ENCODE measurements around the gene CTBP2. TPM values are rescaled to one million over a fixed set of nuclear protein-coding genes. Genes with fewer than 3 reads are reported as not detected.

Gene CTBP2
- total RNA-seq, 4 donors from 2014 or later, result 65.9 to 129 (median 71.2) TPM

GRCh38 chr10:124972637-124973036 is 187.7 kb downstream of the CTBP2 start:
- H3K9me3 ChIP-seq, result no peaks in the 10 kb centered on the region
- H3K27me3 ChIP-seq, result no peaks in the 10 kb centered on the region
- H3K4me3 ChIP-seq, result no peak overlapping the region
- TF ChIP-seq, protein P1, sequence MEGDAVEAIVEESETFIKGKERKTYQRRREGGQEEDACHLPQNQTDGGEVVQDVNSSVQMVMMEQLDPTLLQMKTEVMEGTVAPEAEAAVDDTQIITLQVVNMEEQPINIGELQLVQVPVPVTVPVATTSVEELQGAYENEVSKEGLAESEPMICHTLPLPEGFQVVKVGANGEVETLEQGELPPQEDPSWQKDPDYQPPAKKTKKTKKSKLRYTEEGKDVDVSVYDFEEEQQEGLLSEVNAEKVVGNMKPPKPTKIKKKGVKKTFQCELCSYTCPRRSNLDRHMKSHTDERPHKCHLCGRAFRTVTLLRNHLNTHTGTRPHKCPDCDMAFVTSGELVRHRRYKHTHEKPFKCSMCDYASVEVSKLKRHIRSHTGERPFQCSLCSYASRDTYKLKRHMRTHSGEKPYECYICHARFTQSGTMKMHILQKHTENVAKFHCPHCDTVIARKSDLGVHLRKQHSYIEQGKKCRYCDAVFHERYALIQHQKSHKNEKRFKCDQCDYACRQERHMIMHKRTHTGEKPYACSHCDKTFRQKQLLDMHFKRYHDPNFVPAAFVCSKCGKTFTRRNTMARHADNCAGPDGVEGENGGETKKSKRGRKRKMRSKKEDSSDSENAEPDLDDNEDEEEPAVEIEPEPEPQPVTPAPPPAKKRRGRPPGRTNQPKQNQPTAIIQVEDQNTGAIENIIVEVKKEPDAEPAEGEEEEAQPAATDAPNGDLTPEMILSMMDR (IDR thresholded peaks at IDR 0.05), result no peak
- intact Hi-C loops (cut with DNase I; ENCODE audit: low total_unique reads), result no loop called here
- no peak overlapping the region for H3K27ac ChIP-seq
- H3K4me1 ChIP-seq, result no peaks in the 10 kb centered on the region
- DNase-seq, result no peak
- no peaks in the 10 kb centered on the region for H3K36me3 ChIP-seq

DNA sequence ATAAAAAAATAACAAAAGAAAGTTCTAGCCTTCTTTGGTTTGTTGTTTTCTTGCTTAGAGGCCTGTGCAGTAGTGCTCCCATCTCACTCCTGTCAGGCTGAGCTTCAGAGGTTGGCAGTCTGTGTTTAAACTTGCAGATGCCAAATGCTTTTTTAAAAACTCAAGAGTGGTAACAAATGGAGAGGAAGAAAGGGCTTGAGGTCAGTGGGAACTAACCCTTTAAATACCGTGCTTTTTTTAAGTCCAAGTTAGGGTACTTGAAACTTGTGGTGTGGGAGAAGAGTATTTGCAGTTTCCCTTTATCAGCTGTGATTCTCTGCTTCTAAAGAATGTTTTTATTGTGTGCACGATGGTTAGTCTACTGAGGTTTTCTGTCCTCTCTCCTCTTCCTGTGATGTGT is 189.1 kb downstream of the CTBP2 start:
- no peaks in the 10 kb centered on the region for H3K9me3 ChIP-seq
- no peak overlapping the region for H3K4me3 ChIP-seq
- TF ChIP-seq POLR2A (IDR thresholded peaks at IDR 0.05), result no peak
- TF ChIP-seq, protein P1 (IDR thresholded peaks at IDR 0.05), result no peak
- peak overlapping the region in 1 of 2 donors; percentile 55 for H3K27ac ChIP-seq
- no peak for DNase-seq
- intact Hi-C loops (cut with DNase I; ENCODE audit: low total_unique reads), result no loop called here
- no peaks in the 10 kb centered on the region for H3K36me3 ChIP-seq
- H3K4me1 ChIP-seq, result no peaks in the 10 kb centered on the region
- no peaks in the 10 kb centered on the region for H3K27me3 ChIP-seq

DNA sequence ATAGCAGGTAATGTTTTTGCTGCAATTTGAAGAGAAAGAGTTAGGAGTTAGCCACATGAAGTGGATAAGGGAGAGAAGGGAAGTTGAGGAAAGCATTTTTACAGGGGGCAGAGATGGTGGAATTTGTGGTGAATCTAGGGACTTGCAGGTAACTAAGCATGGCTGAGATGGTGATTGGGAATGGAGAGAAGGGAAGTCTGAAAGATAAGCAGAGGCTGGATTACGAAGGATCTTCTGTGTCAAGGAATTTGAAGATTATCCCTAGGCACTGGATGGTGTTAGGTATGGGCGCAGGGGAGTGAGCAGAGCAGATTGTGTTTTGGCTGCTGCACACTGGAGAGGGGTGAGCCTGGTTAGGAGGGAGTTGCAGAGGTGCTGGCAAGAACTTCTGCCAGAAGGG is 193.1 kb downstream of the CTBP2 start:
- Histone ChIP-seq H3K36me3 (no peaks in the 10 kb centered on the region), H3K4me3 (no peak overlapping the region), H3K9me3 (no peaks in the 10 kb centered on the region), H3K27ac (no peak overlapping the region), H3K27me3 (no peaks in the 10 kb centered on the region), H3K4me1 (no peaks in the 10 kb centered on the region)
- TF ChIP-seq, protein P1 (IDR thresholded peaks at IDR 0.05), result no peak
- TF ChIP-seq POLR2A (IDR thresholded peaks at IDR 0.05), result no peak
- no peak for DNase-seq
- intact Hi-C loops (cut with DNase I; ENCODE audit: low total_unique reads), result no loop called here

- Histone ChIP-seq H3K27me3 (no peaks in the 10 kb centered on the region), H3K9me3 (no peaks in the 10 kb centered on the region), H3K27ac (no peak overlapping the region), H3K36me3 (no peaks in the 10 kb centered on the region), H3K4me3 (no peak overlapping the region), H3K4me1 (no peaks in the 10 kb centered on the region)
- intact Hi-C loops (cut with DNase I; ENCODE audit: low total_unique reads), result no loop called here
- DNase-seq, result no peak
- TF ChIP-seq, protein P1 (IDR thresholded peaks at IDR 0.05), result no peak
- TF ChIP-seq POLR2A (IDR thresholded peaks at IDR 0.05), result no peak
Observed at GRCh38 chr10:124966008-124966407, 194.4 kb downstream of the CTBP2 start.

- Histone ChIP-seq H3K4me3 (no peak overlapping the region), H3K9me3 (no peaks in the 10 kb centered on the region), H3K4me1 (no peaks in the 10 kb centered on the region), H3K27ac (no peak overlapping the region), H3K27me3 (no peaks in the 10 kb centered on the region), H3K36me3 (no peaks in the 10 kb centered on the region)
- no peak for TF ChIP-seq POLR2A (IDR thresholded peaks at IDR 0.05)
- TF ChIP-seq, protein P1 (IDR thresholded peaks at IDR 0.05), result no peak
- intact Hi-C loops (cut with DNase I; ENCODE audit: low total_unique reads), result no loop called here
- DNase-seq, result no peak
Observed at GRCh38 chr10:124963866-124964720, 196.3 kb downstream of the CTBP2 start.
